GM12864 (cell line): ENCODE data around the gene CDH4.

Source experiments
- DNase-seq: peaks from one replicate; pipeline ENCODE4 v3.0.0-alpha.2; 2011; ENCODE audit warnings: low read depth
- H3K4me3 ChIP-seq: 2 replicates; pipeline ENCODE4 v1.5.1; 2011; ENCODE audit warnings: mild to moderate bottlenecking, low read depth, low read length, control low read depth
- CTCF ChIP-seq: IDR thresholded peaks from 2 replicates; pipeline ENCODE4 v1.5.1; 2011; ENCODE audit warnings: low read depth, mild to moderate bottlenecking, moderate library complexity, low read length, control low read depth, inconsistent platforms; ENCODE audit errors: missing control alignments

CDH4 gene

GRCh38 chr20:61486198-61486597 is 234.1 kb downstream of the CDH4 start:
- no peak for DNase-seq
- no peak for TF ChIP-seq CTCF
- H3K4me3 ChIP-seq, result no peak overlapping the region

- DNase-seq, result no peak
- no peak for TF ChIP-seq CTCF
- no peak overlapping the region for H3K4me3 ChIP-seq
These were observed 235.4 kb downstream of the CDH4 start for GRCh38 chr20:61487346-61487996.

DNA sequence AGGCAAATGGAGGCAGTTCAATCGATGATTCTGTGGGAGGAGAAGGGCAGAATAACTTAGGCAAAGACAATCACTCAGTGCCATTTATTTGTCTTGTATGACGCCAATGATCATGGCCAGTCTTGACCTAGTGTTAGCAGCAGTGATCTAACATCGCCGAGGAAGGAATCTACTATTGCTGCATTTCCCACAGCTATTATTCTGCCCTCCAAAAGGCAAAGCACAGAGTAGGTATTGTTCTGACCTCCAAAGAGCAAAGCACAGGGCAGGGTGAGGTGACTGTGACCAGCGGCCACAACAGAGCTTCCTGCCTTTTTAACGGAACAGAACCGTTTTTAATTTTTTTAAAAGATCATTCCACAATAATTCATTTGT is 235.9 kb downstream of the CDH4 start:
- H3K4me3 ChIP-seq, result no peak overlapping the region
- no peak for TF ChIP-seq CTCF
- no peak for DNase-seq

DNA sequence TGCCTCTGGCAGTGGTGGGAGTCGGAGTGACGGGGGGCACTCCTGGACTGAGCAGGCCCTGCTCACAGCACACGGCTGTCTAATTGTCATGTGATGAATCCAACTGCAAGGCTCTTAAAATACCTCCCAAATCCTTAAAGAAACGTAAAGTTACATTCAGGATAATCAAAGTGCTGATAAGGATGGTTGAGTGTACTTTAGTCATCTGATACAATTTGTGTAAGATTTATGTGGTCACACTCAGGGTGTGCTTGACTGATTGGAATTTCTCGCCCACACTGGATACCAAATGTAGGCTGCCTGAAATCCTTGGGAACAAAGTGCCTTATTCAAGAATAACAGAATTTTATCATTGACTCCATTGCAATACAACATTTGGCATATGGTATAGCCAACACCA is 238.7 kb downstream of the CDH4 start:
- no peak for DNase-seq
- H3K4me3 ChIP-seq, result no peak overlapping the region
- TF ChIP-seq CTCF, result no peak

GRCh38 chr20:61492065-61492464 is 240.0 kb downstream of the CDH4 start:
- no peak for TF ChIP-seq CTCF
- H3K4me3 ChIP-seq, result no peak overlapping the region
- DNase-seq, result no peak

DNA sequence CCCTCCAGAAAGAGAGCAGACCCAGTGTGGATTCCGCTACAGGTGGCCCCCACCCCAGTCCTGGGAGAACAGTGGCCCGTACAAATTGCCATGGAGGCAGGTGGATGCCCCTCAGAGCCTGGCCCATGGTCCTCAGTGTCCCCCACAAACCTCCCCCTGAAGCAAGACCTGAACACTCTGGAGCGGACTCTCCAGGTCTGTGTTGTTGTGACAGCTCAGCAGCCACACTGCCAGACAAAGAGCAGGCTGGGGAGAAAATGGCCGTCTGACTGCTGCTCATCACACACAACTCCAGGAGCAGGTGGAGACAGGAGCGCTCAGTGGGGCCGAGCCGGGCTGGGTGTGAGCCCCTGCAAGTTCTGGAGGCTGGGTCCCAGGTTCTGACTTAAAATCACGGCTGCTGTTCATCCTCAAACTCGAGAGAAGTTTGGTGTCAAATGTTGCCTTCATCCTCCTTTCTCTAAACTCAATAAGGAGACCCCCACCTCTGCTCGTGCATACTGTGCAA is 241.8 kb downstream of the CDH4 start:
- DNase-seq, result no peak

More for the DNA sequence above, 241.8 kb downstream of the CDH4 start:
- no peak for TF ChIP-seq CTCF
- H3K4me3 ChIP-seq, result no peak overlapping the region
